ENCODE results near the gene IQGAP1.

The IQGAP1 gene

DNA sequence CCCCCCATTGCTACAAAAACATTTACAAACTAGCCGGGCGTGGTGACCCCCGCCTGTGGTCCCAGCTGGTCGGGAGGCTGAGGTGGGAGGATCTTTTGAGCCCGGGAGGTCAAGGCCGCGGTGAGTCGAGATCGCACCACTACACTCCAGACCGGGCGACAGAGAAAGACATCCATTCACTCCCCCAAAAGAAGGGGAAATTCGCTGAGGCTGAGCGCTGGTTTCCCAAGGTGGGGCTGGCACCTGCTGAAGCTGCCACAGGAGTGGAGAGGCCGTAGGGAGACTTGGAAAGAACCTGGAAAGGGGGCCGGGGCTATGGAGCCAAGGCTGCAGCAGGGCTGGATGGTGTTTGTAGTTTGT lies 140.9 kb downstream of the IQGAP1 start:
- H3K4me3 ChIP-seq (ENCODE audit: low read depth, low read length): peak overlapping the region; percentile 77
- no peak for DNase-seq (ENCODE audit: low read depth, low spot score)
- no peak for TF ChIP-seq CTCF (IDR thresholded peaks at IDR 0.05; ENCODE audit: insufficient read depth, low read length, missing control alignments)
- ChIA-PET POLR2A (interaction anchor here (0.5 kb wide), 1 partner anchor 257 kb away, joined by 4 read pairs; no protein-coding TSS in a partner anchor), CTCF (interaction anchor here (0.9 to 1.1 kb wide), 2 partner anchors 27 to 87 kb away, joined by 3 read pairs; no protein-coding TSS in a partner anchor)

DNA sequence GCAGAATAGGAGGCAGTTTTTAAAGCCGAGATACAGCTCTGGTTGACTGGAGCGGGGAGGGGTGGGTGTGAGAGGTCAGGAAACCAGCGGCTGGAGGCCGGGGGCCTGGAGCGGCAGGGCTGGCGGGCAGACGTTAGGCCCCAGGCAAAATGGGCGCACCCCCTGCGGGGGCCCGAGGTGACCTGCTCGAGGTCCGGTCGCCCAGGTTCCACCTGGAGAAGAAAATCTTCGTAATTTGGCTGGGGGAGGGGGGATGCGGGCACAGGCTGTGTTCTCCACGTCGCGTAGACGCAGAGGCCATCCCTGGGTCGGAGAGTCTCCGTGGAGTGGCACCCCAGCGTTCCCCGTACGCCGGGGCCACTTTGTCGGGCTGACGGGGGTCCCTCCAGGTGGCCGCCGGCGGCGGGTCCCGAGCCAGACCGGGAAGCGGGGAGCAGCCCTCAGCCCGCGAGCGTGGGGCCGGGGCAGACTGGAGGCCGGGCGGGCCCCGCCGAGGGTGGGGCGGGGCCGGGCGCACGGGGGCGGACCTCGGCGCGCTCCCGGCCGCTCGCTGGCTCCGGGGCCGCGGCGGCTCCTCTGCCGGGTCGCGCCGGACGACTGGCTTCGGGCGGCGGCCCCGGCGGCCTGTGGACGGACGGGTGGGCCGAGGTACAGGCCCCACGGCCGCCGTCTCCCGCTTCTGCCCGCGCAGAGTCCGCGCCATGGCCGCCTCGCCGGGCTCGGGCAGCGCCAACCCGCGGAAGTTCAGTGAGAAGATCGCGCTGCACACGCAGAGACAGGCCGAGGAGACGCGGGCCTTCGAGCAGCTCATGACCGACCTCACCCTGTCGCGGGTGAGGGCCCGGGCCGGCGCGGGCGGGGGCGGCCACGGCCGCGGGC lies 141.6 kb downstream of the IQGAP1 start, which contains the start of gene CRTC3:
CRTC3 (plus strand) TSS at position 553 of the 879 bp plus-strand sequence; CDS start at position 702, 149 bp downstream.
- no peak for DNase-seq (ENCODE audit: low read depth, low spot score)
- TF ChIP-seq CTCF (IDR thresholded peaks at IDR 0.05; ENCODE audit: insufficient read depth, low read length, missing control alignments): peak; percentile 42
- CTCF ChIA-PET: interaction anchor here (0.7 to 2.6 kb wide), 5 partner anchors 10 to 403 kb away, joined by 3 to 7 read pairs (median 4); partner anchors contain the start of gene HDDC3
- peak within 1 kb of the TSS; percentile 77 for H3K4me3 ChIP-seq (ENCODE audit: low read depth, low read length)
- POLR2A ChIA-PET: interaction anchor here (0.5 to 1.3 kb wide), 4 partner anchors 10 to 258 kb away, joined by 3 to 4 read pairs (median 4); partner anchors contain the start of gene IQGAP1

GRCh38 chr15:90530250-90531051 lies 142.4 kb downstream of the IQGAP1 start:
- DNase-seq (ENCODE audit: low read depth, low spot score): no peak
- no peak for TF ChIP-seq CTCF (IDR thresholded peaks at IDR 0.05; ENCODE audit: insufficient read depth, low read length, missing control alignments)

DNA sequence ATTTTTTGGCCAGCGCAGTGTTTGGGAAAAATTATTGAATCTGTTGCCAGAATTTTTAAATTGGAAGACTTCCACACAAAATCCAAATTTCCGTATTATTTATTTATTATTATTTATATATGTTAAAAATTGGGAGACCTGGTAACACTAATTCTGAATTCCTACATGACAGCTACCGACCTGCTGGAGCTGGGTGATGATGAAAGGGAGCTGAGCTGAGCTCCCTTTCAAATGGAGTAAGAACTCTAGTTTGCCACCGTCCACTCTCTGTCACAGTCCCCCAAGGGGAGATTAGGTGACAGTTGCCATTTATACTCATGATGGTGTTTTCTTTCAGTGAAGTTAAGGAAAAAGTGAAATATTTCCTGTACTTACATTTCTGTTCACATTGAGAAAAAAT lies 143.1 kb downstream of the IQGAP1 start:
- TF ChIP-seq CTCF (IDR thresholded peaks at IDR 0.05; ENCODE audit: insufficient read depth, low read length, missing control alignments): no peak
- POLR2A ChIA-PET: interaction anchor here (0.5 to 1.2 kb wide), 2 partner anchors 8 to 9 kb away, joined by 3 to 4 read pairs; no protein-coding TSS in a partner anchor
- CTCF ChIA-PET: interaction anchor here (1.2 to 2.6 kb wide), 4 partner anchors 9 to 211 kb away, joined by 4 to 7 read pairs (median 6); no protein-coding TSS in a partner anchor
- no peak for DNase-seq (ENCODE audit: low read depth, low spot score)
- H3K4me3 ChIP-seq (ENCODE audit: low read depth, low read length): peak overlapping the region; percentile 77

More at GRCh38 chr15:90530250-90531051, 142.4 kb downstream of the IQGAP1 start:
- ChIA-PET POLR2A (interaction anchor here (0.5 to 1.3 kb wide), 3 partner anchors 10 to 143 kb away, joined by 3 to 4 read pairs (median 3); partner anchors contain the start of gene IQGAP1), CTCF (interaction anchor here (0.7 to 2.6 kb wide), 6 partner anchors 9 to 402 kb away, joined by 3 to 7 read pairs (median 5); partner anchors contain the start of gene HDDC3)
- peak overlapping the region; percentile 77 for H3K4me3 ChIP-seq (ENCODE audit: low read depth, low read length)

- TF ChIP-seq CTCF (IDR thresholded peaks at IDR 0.05; ENCODE audit: insufficient read depth, low read length, missing control alignments): no peak
- H3K4me3 ChIP-seq (ENCODE audit: low read depth, low read length): no peak overlapping the region
- POLR2A ChIA-PET: interaction anchor here (0.7 kb wide), 1 partner anchor 43 kb away, joined by 3 read pairs; no protein-coding TSS in a partner anchor
- CTCF ChIA-PET: interaction anchor here (1.0 kb wide), 1 partner anchor 215 kb away, joined by 3 read pairs; no protein-coding TSS in a partner anchor
- no peak for DNase-seq (ENCODE audit: low read depth, low spot score)
Measured at GRCh38 chr15:90535254-90535653, 147.2 kb downstream of the IQGAP1 start.

Measured in AG04449 (cell line).